Mammary epithelial cell (primary cell): ENCODE results near the gene GAMT.

Source experiments
- EZH2 ChIP-seq: IDR thresholded peaks from 2 replicates; pipeline ENCODE4 v1.6.1; 2012; ENCODE audit warnings: low read length, inconsistent platforms, borderline replicate concordance
- TF ChIP-seq, protein P1 (sequence below), 2 donors: IDR thresholded peaks in 1 of 2; conservative IDR thresholded peaks in 1 of 2; 2 replicates each; pipeline ENCODE4 v1.5.1; 2011 to 2012; ENCODE audit warnings: inconsistent platforms in 2 of 2, low read length in 2 of 2, mild to moderate bottlenecking in 2 of 2, control low read depth in 1 of 2, low read depth in 1 of 2; ENCODE audit not compliant: insufficient read depth in 1 of 2; ENCODE audit errors: extremely low read depth in 1 of 2

DNA sequence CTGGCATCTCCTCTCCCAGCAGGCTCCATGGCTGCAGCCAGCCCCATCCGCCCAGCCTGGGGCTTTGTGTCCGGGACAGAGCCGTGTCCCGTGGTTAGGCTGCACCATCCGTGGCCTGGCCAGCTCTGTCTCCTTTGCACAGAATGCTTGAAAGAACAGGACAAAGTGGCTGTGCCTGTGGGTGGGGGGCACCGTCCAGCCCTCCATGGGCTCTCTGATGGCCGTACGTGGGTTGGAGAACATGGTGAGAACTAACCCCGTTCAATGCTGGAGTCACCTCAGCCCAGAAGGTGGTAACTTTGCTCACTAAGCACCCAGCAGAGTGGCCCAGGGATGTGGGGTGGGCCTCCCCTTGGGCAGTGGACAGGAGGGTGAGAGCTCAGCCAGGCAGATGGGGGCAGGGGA, 39.7 kb upstream of the GAMT start:
- TF ChIP-seq, protein P1, sequence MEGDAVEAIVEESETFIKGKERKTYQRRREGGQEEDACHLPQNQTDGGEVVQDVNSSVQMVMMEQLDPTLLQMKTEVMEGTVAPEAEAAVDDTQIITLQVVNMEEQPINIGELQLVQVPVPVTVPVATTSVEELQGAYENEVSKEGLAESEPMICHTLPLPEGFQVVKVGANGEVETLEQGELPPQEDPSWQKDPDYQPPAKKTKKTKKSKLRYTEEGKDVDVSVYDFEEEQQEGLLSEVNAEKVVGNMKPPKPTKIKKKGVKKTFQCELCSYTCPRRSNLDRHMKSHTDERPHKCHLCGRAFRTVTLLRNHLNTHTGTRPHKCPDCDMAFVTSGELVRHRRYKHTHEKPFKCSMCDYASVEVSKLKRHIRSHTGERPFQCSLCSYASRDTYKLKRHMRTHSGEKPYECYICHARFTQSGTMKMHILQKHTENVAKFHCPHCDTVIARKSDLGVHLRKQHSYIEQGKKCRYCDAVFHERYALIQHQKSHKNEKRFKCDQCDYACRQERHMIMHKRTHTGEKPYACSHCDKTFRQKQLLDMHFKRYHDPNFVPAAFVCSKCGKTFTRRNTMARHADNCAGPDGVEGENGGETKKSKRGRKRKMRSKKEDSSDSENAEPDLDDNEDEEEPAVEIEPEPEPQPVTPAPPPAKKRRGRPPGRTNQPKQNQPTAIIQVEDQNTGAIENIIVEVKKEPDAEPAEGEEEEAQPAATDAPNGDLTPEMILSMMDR (conservative IDR thresholded peaks at IDR 0.05 in 1 of 2, IDR thresholded peaks at IDR 0.05 in 1 of 2; ENCODE audit: extremely low read depth in 1 of 2, insufficient read depth in 1 of 2, low read depth in 1 of 2, low read length in 2 of 2): no peak
- TF ChIP-seq EZH2: no peak
